Measurements from ENCODE around the gene HEMK1.

The HEMK1 gene

GRCh38 chr3:50606596-50606995, 37.3 kb downstream of the HEMK1 start:
- peaks cover 50% of the 10 kb centered on the region for H3K4me1 Mint-ChIP-seq (ENCODE audit: low read depth)
- peak overlapping the region; percentile 99 for H3K4me3 Mint-ChIP-seq
- no peaks in the 10 kb centered on the region for H3K9me3 Mint-ChIP-seq
- peaks cover 91% of the 10 kb centered on the region for H3K36me3 Mint-ChIP-seq (ENCODE audit: low read depth)
- no peak for DNase-seq (ENCODE audit: low spot score)
- peak overlapping the region; percentile 96 for H3K27ac Mint-ChIP-seq
- no peaks in the 10 kb centered on the region for H3K27me3 Mint-ChIP-seq (ENCODE audit: low read depth)

DNA sequence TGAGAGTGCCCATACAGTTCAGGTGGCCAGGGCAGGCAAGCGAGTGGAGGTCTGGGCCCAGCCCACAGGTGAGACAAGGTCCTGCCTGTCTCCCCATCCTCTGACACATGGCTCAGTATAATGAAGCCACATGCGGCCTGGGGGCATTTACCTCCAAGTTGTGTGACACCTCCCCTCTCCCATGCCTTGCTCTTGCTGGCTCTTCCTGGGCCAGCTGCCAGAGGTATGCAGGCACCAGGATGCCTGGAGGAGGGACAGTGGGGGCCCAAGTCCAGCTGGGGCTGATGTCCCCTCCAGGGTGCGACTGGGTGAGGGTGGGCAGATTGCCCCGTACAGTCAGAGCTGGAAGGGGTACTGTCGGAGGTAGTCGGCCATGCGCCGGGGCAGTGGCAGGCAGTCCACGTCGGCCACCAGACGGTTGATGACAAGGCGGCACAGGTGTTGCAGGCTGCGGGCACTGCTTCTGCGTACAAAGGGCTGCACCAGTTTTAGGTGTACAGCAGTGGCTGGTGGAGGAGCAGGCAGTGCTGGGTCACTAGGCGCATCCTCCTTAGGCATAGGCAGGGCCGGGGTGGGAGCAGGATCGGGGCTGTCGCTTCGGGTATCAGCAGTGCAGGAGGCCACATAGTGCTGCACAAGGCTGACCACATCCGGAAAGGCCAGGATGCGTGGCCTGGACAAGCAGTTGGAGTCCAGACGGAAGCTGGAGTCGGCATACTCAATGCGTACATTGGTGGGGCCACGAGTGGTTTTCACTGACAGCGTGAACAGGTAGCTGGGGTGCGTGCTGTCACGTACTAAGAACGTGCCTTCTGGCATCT, 38.2 kb downstream of the HEMK1 start:
- H3K27ac Mint-ChIP-seq, result peak overlapping the region; percentile 96
- peaks cover 47% of the 10 kb centered on the region for H3K4me1 Mint-ChIP-seq (ENCODE audit: low read depth)
- H3K36me3 Mint-ChIP-seq (ENCODE audit: low read depth), result peaks cover 94% of the 10 kb centered on the region
- no peaks in the 10 kb centered on the region for H3K9me3 Mint-ChIP-seq
- peaks cover 2% of the 10 kb centered on the region for H3K27me3 Mint-ChIP-seq (ENCODE audit: low read depth)
- no peak for DNase-seq (ENCODE audit: low spot score)
- H3K4me3 Mint-ChIP-seq, result peak overlapping the region; percentile 99

- no peaks in the 10 kb centered on the region for H3K9me3 Mint-ChIP-seq
- H3K4me3 Mint-ChIP-seq, result peak overlapping the region; percentile 99
- H3K36me3 Mint-ChIP-seq (ENCODE audit: low read depth), result peaks cover 93% of the 10 kb centered on the region
- peaks cover 2% of the 10 kb centered on the region for H3K27me3 Mint-ChIP-seq (ENCODE audit: low read depth)
- H3K27ac Mint-ChIP-seq, result peak overlapping the region; percentile 96
- DNase-seq (ENCODE audit: low spot score), result no peak
- H3K4me1 Mint-ChIP-seq (ENCODE audit: low read depth), result peaks cover 40% of the 10 kb centered on the region
Observed at GRCh38 chr3:50608278-50608677, 39.0 kb downstream of the HEMK1 start.

- H3K36me3 Mint-ChIP-seq (ENCODE audit: low read depth), result peaks cover 92% of the 10 kb centered on the region
- H3K4me1 Mint-ChIP-seq (ENCODE audit: low read depth), result peaks cover 38% of the 10 kb centered on the region
Observed at GRCh38 chr3:50609071-50609762, 39.9 kb downstream of the HEMK1 start.

DNA sequence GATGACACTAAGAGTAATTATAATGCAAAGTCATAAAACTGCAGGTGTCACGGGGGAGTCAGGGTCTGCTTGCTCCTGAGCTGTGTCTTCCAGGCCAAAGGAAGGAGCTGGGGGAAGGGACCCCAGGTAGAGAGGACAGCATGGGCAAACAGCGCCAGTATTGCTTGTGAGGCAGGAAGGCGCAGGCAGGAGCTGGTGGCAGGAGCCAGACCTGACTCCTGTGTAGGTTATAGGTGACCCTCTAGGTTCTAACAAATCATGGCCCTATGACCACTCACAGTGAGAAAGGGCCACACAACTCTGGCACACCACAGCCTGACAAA, 40.4 kb downstream of the HEMK1 start:
- Mint-ChIP-seq H3K27ac (peak overlapping the region; percentile 96), H3K27me3 (ENCODE audit: low read depth) (peaks cover 2% of the 10 kb centered on the region), H3K36me3 (ENCODE audit: low read depth) (peaks cover 90% of the 10 kb centered on the region), H3K9me3 (no peaks in the 10 kb centered on the region), H3K4me1 (ENCODE audit: low read depth) (peaks cover 39% of the 10 kb centered on the region), H3K4me3 (peak overlapping the region; percentile 99)
- DNase-seq (ENCODE audit: low spot score), result no peak

More at GRCh38 chr3:50609071-50609762, 39.9 kb downstream of the HEMK1 start:
- H3K4me3 Mint-ChIP-seq, result peak overlapping the region; percentile 99
- peaks cover 2% of the 10 kb centered on the region for H3K27me3 Mint-ChIP-seq (ENCODE audit: low read depth)
- peak overlapping the region; percentile 96 for H3K27ac Mint-ChIP-seq
- H3K9me3 Mint-ChIP-seq, result no peaks in the 10 kb centered on the region
- DNase-seq (ENCODE audit: low spot score), result no peak

DNA sequence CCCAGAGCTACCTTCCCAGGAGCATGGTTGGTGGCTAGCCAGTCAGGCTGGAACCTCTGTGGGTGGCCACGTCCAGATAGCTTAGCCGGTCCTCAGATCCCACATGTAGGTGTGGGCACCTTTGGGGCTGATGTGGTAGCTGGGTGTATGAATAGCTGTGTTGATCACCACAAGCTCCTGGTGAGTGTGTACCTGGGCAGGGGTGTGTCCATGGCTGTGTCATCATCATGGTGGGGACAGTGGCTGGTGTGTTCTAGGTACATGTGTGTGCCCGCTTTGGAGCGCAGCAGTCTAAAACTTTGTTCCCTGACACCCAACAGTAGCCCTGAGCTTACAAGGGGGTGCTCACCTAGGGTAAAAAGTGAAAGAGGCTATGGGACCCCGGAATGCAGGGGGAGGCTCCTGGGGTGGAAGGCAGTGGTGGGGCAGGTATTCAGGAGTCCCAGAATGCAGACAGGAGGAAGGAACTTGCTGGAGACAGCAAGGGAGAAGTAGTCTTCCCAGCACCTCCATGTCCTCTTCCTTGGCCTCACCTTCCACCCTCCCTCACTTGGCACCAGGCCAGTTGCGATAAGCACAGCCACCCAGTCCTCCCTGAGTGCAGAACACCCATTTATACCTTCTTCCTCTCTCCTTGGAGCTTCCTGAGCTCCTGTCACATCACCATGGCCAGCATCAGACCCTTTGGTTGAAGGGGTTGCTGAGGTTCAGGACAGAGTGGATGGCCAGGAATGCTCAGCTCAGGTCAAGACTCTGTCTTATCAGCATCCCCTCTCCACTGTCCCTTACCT, 41.1 kb downstream of the HEMK1 start:
- H3K4me3 Mint-ChIP-seq, result peak overlapping the region; percentile 99
- H3K36me3 Mint-ChIP-seq (ENCODE audit: low read depth), result peaks cover 84% of the 10 kb centered on the region
- peaks cover 38% of the 10 kb centered on the region for H3K4me1 Mint-ChIP-seq (ENCODE audit: low read depth)
- no peak for DNase-seq (ENCODE audit: low spot score)
- peaks cover 2% of the 10 kb centered on the region for H3K27me3 Mint-ChIP-seq (ENCODE audit: low read depth)
- peak overlapping the region; percentile 96 for H3K27ac Mint-ChIP-seq
- no peaks in the 10 kb centered on the region for H3K9me3 Mint-ChIP-seq

- H3K27me3 Mint-ChIP-seq (ENCODE audit: low read depth), result peaks cover 2% of the 10 kb centered on the region
- H3K9me3 Mint-ChIP-seq, result no peaks in the 10 kb centered on the region
- H3K27ac Mint-ChIP-seq, result peak overlapping the region; percentile 96
- DNase-seq (ENCODE audit: low spot score), result no peak
- peaks cover 77% of the 10 kb centered on the region for H3K36me3 Mint-ChIP-seq (ENCODE audit: low read depth)
- H3K4me3 Mint-ChIP-seq, result peak overlapping the region; percentile 99
- peaks cover 38% of the 10 kb centered on the region for H3K4me1 Mint-ChIP-seq (ENCODE audit: low read depth)
Observed at GRCh38 chr3:50610992-50611463, 41.7 kb downstream of the HEMK1 start.

DNA sequence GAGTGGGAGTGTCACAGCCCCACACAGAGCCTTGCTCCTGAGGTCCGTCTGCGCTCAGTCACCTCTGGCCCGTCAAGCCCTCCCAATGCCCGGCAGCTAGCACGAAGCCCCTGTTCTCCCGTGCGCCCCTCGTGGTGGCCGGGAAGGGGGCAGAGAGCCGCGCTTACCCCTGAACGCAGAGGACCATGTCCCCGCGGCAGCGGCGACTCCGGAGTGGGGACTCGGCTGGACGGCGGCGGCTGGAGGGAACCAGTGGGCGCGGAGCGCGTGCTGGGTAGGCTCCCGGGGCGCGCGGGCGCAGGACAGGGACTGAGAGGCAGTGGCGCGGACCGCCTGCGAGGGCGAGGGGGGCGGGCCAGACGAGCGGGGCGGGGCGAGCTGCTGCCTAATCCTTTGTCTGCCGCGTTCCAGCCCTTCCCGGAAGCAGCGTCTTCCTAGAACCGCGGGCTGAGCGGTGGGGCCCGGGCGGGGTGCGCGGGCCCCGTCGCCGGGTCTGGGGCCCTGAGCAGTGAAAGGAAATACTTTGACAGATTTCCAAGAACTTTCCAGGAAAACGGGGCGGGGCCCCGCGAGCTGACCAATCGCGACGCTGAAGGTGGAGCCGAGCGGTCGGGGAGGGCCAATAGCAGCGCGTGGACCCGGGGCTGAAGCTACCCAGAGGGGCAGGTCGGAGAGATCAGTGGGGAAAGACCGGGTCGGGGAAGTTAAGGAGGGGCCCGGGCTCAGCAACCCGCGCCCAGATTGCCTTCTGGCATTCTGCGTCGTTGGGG, 42.3 kb downstream of the HEMK1 start, which contains the start of gene CISH:
TSS of gene CISH (minus strand) at position 311 of the 770 bp plus-strand sequence. CDS start at position 187, 124 bp downstream.
- Mint-ChIP-seq H3K4me1 (ENCODE audit: low read depth) (peaks cover 42% of the 10 kb centered on the region), H3K27ac (peak within 1 kb of the TSS; percentile 97), H3K4me3 (peak within 1 kb of the TSS; percentile 99), H3K36me3 (ENCODE audit: low read depth) (peaks cover 71% of the 10 kb centered on the region), H3K9me3 (no peaks in the 10 kb centered on the region), H3K27me3 (ENCODE audit: low read depth) (peaks cover 2% of the 10 kb centered on the region)
- peak; percentile 100 for DNase-seq (ENCODE audit: low spot score)

DNA sequence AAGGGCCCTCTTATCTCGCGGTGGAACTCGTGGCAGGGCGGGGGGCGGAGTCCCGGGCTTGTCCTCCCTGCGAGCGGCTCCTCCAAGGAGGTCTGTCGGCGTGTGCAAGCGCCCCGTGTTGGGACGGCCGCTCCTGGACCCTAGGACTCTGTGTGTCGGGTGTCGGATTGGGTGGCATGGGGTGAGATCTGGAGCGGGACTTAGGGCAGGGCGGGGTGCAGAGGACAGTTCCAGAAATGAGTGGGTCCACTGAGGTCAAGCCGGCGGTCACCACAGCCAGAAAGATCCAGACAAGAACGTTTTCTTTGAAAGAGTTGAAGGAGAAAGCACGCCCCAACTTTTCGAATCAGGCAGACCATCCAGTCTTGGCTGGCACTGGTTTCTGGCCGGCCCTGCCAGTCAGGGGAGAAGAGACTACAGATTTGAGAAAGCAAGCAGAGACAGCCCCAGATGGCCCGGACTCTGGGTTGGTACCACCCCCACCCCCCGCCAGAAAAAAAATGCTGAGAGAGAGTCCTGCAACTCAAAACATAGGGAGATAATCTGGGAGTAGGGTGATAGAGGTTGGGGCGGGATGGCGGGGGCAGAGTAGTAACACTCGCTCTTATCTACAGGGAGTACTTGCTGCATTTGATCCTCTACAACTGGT, 43.0 kb downstream of the HEMK1 start:
- peaks cover 40% of the 10 kb centered on the region for H3K4me1 Mint-ChIP-seq (ENCODE audit: low read depth)
- no peak for DNase-seq (ENCODE audit: low spot score)
- H3K27me3 Mint-ChIP-seq (ENCODE audit: low read depth), result peaks cover 2% of the 10 kb centered on the region
- H3K27ac Mint-ChIP-seq, result peak overlapping the region; percentile 97
- H3K4me3 Mint-ChIP-seq, result peak overlapping the region; percentile 99
- H3K9me3 Mint-ChIP-seq, result no peaks in the 10 kb centered on the region
- H3K36me3 Mint-ChIP-seq (ENCODE audit: low read depth), result peaks cover 64% of the 10 kb centered on the region

DNA sequence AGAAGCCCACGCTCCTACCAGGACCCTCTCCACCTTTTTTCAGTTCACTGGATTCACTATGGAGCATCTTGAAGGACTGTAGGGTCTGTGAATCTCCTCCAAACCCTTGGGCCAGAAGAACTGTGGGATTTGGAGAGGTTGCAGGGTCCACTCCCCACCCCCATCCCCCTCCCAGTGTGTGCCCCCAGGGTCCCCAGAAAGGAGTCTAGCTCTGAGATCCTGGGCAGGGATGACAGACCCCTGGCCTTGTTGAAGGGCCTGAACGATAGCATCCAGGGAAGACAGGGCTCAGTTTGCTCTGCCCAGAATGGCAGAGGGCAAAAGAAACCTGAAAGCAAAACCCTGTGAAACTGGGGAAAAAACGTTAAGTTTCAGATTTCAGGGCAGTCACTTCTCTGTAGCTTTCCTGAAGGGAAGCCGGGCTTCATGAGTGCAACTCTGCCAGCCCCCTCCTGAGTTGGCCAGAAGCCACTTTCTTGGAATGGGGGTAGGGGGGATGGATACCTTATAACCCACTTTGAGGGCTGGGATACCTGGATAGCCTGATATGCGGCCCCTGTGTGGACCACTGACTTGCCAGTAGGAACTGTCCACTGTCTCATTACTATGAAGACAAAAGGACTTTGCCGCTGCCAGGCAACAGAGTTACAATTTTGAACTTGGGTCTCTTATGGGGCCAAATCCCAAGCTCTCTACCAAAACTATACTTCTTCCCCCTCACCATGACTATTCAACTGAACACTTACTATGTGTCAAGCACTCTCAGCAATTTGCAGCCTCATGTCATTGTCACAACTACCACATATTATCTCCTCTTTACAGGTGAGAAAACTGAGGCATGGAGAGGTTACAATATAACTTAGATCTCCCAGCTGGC, 43.9 kb downstream of the HEMK1 start:
- Mint-ChIP-seq H3K9me3 (no peaks in the 10 kb centered on the region), H3K36me3 (ENCODE audit: low read depth) (peaks cover 60% of the 10 kb centered on the region), H3K4me1 (ENCODE audit: low read depth) (peaks cover 40% of the 10 kb centered on the region), H3K27me3 (ENCODE audit: low read depth) (peaks cover 2% of the 10 kb centered on the region), H3K4me3 (peak overlapping the region; percentile 99), H3K27ac (peak overlapping the region; percentile 97)
- DNase-seq (ENCODE audit: low spot score), result no peak

DNA sequence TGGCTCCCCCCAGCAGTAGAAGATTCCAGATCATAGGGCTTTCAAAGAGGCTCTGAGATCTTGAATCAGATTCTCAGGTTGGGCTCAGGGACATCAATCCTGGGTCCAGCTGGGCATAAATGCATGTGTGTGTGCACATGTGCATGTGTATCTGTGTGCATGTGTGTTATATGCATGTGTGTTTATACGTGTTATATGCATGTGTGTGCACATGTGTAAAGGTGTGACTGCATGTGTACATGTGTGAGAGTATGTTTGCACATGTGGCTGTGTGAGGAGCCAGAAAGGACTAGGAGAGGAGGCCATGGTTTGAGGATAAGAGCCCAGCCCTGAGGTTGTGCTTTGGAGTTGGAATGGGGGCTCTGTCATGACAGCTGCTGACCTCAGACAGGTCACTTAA, 45.9 kb downstream of the HEMK1 start:
- Mint-ChIP-seq H3K27me3 (ENCODE audit: low read depth) (peaks cover 2% of the 10 kb centered on the region), H3K4me1 (ENCODE audit: low read depth) (peaks cover 50% of the 10 kb centered on the region), H3K27ac (peak overlapping the region; percentile 81), H3K36me3 (ENCODE audit: low read depth) (peaks cover 56% of the 10 kb centered on the region), H3K4me3 (peak overlapping the region; percentile 85), H3K9me3 (no peaks in the 10 kb centered on the region)
- no peak for DNase-seq (ENCODE audit: low spot score)
